Gastrocnemius medialis (tissue), 4 donors: ENCODE data around the gene DBH. TPM values are rescaled to one million over a fixed set of nuclear protein-coding genes. Genes with fewer than 3 reads are reported as not detected.

ENCODE experiments used
- ATAC-seq, 2 donors: fragments of 150-250 bp; one replicate each; pipeline ENCODE4 v1.9.1; 2016
- DNase-seq, 2 donors: peaks; one replicate each; pipeline ENCODE4 v3.0.0-alpha.2; 2019
- H3K27ac ChIP-seq, 4 donors: fragments of 200-600 bp; sonication (generic); 1 replicate in 1 of 4; 2 replicates in 3 of 4; pipeline ENCODE4 v1.5.1; 2016 to 2018; ENCODE audit warnings: mild to moderate bottlenecking in 2 of 4, moderate library complexity in 1 of 4
- H3K27me3 ChIP-seq, 3 donors: fragments of 200-600 bp; sonication (generic) in 2 of 3; 1 replicate in 1 of 3; 2 replicates in 2 of 3; pipeline versions ENCODE4 v1.5.1 to v1.6.0; 2016 to 2019; ENCODE audit warnings: mild to moderate bottlenecking in 1 of 3, moderate library complexity in 1 of 3
- H3K36me3 ChIP-seq, 2 donors: fragments of 200-600 bp; sonication (generic) in 1 of 2; one replicate each; pipeline ENCODE4 v1.5.1; 2017 to 2018
- H3K4me1 ChIP-seq, 2 donors: fragments of 200-600 bp; sonication (generic) in 1 of 2; one replicate each; pipeline ENCODE4 v1.5.1; 2016 to 2017; ENCODE audit warnings: mild to moderate bottlenecking in 2 of 2
- H3K4me3 ChIP-seq, 4 donors: fragments of 200-600 bp; sonication (generic) in 3 of 4; 1 replicate in 1 of 4; 2 replicates in 3 of 4; pipeline ENCODE4 v1.5.1; 2016 to 2019; ENCODE audit warnings: mild to moderate bottlenecking in 2 of 4
- H3K9me3 ChIP-seq, 3 donors: fragments of 200-600 bp; sonication (generic) in 2 of 3; 1 replicate in 1 of 3; 2 replicates in 2 of 3; pipeline ENCODE4 v1.5.1; 2016 to 2019
- POLR2A ChIP-seq, 2 donors: fragments of 450-650 bp; IDR thresholded peaks; one replicate each; pipeline ENCODE4 v1.6.1; 2017; ENCODE audit warnings: antibody characterized with exemption in 2 of 2, mild to moderate bottlenecking in 2 of 2, moderate library complexity in 2 of 2
- in situ Hi-C, 4 donors: fragments of 200-750 bp; cut with MboI; loops; one replicate each; pipeline versions ENCODE4 v1.15.0 to v1.8.0; 2017; ENCODE audit warnings: low sequenced_read_pairs in 4 of 4
- intact Hi-C: fragments of 100-400 bp; cut with DNase I; formaldehyde crosslinking; loops from one replicate; pipeline ENCODE4 v1.15.1; 2023; ENCODE audit warnings: low total_unique reads
- total RNA-seq, 4 donors: library from RNA; depleted of rRNA; stranded (reverse); fragments of >200 nt; gene quantifications; one replicate each; pipeline versions ENCODE4 v1.1.0 to v1.2.3, GENCODE V29; 2016
- TF ChIP-seq, protein P1 (sequence below), 5 experiments: fragments of 450-650 bp in 3 of 5; fragments of 200-600 bp in 2 of 5; sonication (generic) in 2 of 5; IDR thresholded peaks in 4 of 5; conservative IDR thresholded peaks in 1 of 5; 1 replicate in 4 of 5; 2 replicates in 1 of 5; pipeline ENCODE4 v1.5.1; 2016 to 2019; ENCODE audit warnings: antibody characterized with exemption in 5 of 5, mild to moderate bottlenecking in 3 of 5, moderate library complexity in 3 of 5

Gene DBH
- total RNA-seq, 4 donors from 2014 or later, result not detected

DNA sequence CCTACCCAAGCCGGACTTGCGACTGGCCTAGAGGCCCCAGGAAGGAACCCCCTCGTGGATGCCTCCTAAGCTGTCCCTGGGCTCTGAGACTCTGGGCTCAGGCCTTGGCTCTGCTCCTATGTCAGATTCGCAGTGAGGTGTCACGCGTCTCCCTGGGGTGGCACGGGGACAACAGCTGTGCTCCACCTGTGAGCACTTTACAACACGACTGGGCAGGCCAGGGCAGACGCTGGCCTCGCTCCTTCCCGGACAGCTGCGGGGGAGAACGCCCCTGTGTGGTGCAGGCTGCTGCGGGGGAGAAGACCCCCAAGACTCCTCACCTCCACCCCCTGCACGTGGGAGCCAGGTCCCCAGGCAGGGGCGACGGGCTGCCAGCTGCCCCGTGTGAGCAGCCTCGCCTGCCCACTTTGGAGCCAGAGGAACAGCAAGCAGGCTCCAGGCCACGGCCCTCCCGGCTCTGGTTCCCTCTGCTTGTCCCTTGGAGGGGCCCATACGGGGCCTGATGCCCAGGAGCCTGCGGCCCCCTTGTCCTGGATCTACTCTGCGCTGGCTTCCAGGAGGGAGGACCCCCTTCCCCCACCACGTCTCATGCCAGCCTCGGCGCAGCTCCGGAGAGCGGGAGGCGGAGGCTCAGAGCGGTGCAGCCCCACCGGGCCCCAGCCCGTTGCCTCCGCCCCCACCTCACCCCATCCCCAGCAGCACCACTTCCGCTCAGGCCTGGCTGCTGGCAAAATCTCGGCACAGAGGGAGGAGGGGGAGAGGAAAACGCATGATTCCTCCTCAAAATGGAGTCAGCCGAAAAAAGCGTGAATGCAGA lies 66.0 kb downstream of the DBH start:
- intact Hi-C loops (no loop called here), in situ Hi-C loops (no loop called here)
- H3K4me3 ChIP-seq, result no peak overlapping the region
- ATAC-seq (peak in 1 of 2 donors; percentile 21), DNase-seq (peak in 1 of 2 donors; percentile 12)
- no peak overlapping the region for H3K27ac ChIP-seq
- no peaks in the 10 kb centered on the region for H3K9me3 ChIP-seq
- TF ChIP-seq, protein P1, sequence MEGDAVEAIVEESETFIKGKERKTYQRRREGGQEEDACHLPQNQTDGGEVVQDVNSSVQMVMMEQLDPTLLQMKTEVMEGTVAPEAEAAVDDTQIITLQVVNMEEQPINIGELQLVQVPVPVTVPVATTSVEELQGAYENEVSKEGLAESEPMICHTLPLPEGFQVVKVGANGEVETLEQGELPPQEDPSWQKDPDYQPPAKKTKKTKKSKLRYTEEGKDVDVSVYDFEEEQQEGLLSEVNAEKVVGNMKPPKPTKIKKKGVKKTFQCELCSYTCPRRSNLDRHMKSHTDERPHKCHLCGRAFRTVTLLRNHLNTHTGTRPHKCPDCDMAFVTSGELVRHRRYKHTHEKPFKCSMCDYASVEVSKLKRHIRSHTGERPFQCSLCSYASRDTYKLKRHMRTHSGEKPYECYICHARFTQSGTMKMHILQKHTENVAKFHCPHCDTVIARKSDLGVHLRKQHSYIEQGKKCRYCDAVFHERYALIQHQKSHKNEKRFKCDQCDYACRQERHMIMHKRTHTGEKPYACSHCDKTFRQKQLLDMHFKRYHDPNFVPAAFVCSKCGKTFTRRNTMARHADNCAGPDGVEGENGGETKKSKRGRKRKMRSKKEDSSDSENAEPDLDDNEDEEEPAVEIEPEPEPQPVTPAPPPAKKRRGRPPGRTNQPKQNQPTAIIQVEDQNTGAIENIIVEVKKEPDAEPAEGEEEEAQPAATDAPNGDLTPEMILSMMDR (IDR thresholded peaks at IDR 0.05 in 4 of 5, conservative IDR thresholded peaks at IDR 0.05 in 1 of 5), result no peak
- TF ChIP-seq POLR2A (IDR thresholded peaks at IDR 0.05), result no peak
- H3K36me3 ChIP-seq, result no peaks in the 10 kb centered on the region
- peaks cover 8 to 28% (median 25%) of the 10 kb centered on the region in 3 donors for H3K27me3 ChIP-seq
- H3K4me1 ChIP-seq, result peaks cover 0 to 3% of the 10 kb centered on the region in 2 donors

DNA sequence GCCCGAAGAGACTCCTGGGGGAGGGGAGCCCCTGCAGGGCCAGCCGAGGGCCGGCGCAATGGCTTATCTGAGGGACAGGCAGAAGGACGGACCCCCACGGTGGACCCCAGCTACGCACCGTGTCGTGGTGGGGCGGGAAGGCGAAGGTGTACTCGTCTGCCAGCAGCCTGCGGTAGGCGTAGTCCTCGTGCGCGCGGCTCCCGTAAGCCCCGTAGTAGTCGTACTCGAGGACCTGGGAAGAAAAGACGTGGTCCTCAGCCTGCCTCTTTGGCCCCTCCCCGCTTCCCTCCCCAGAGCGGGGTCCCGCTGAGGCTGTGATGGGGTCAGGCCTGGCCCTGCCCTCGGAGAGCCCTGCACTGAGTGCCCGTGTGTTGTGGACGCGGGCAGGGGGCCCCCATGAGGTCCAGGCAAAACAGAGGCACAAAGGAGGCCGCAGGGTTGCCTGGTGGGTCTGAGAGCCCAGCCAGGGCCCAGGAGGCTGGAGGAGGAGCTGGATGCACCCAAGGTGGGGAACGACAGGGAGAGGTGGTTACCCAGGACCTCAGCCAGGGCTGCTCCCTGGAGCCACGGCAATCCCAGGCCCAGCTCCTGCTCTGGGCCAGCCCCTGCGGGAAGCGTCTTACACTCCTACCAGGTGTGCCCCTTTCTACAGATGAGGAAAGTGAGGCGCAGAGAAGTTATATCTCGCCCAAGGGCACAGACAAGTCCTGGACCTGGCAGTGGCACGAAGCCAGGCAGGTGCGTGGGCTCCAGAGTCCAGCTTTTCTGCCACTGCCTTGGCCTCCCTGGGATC lies 66.8 kb downstream of the DBH start:
- in situ Hi-C loops (no loop called here), intact Hi-C loops (no loop called here)
- Histone ChIP-seq H3K36me3 (no peaks in the 10 kb centered on the region), H3K27ac (no peak overlapping the region), H3K4me3 (no peak overlapping the region), H3K27me3 (peaks cover 8 to 28% (median 25%) of the 10 kb centered on the region in 3 donors), H3K9me3 (no peaks in the 10 kb centered on the region), H3K4me1 (peaks cover 0 to 3% of the 10 kb centered on the region in 2 donors)
- ATAC-seq (no peak), DNase-seq (peak in 1 of 2 donors; percentile 8)
- TF ChIP-seq POLR2A (IDR thresholded peaks at IDR 0.05), result no peak
- TF ChIP-seq, protein P1 (IDR thresholded peaks at IDR 0.05 in 4 of 5, conservative IDR thresholded peaks at IDR 0.05 in 1 of 5), result no peak

DNA sequence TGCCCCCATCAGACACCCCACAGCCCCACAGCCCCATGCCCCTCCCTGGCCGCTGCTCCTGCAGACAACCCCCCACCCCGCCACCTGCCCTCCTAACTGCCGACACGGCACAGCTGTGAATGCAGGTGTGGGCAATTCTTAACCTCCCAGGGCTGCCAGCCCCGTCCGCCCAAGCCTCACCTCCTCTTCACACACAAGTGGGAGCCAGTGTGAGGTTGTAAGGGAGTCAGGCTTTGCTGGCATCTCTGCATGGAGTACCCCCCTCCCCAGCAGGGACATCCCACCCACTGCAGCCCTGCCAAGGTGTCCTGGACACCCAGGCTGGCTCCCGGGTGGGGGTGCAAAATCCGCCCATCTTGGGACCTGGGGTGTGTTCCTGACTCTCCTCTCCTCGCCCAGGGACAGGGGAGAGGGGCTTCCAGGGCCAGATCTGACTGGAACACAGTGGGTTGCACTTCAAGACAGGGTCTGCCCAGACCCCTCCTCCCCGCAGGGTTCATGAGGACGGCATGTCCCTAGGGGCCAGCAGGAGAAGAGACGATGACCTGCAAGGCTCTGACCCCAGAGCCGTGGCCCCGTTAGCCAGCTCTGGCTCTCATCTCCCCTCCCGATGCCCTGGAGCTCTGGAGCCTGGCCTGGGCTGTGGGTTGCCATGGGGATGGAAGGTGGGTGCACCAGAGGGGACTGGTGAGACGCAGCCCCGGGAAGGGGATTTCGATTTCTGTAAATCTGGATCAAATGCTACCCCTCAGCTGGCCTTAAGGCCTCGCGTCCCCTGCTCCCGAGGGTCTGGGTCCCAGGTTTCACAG lies 67.6 kb downstream of the DBH start:
- in situ Hi-C loops, result no loop called here
- Histone ChIP-seq H3K27ac (no peak overlapping the region), H3K4me1 (peaks cover 0 to 3% of the 10 kb centered on the region in 2 donors), H3K27me3 (peaks cover 8 to 28% (median 25%) of the 10 kb centered on the region in 3 donors), H3K9me3 (no peaks in the 10 kb centered on the region), H3K4me3 (no peak overlapping the region), H3K36me3 (no peaks in the 10 kb centered on the region)
- intact Hi-C loops, result no loop called here
- peak in 1 of 2 donors; percentile 5 for DNase-seq
- ATAC-seq, result no peak
- TF ChIP-seq, protein P1 (IDR thresholded peaks at IDR 0.05 in 4 of 5, conservative IDR thresholded peaks at IDR 0.05 in 1 of 5), result no peak
- no peak for TF ChIP-seq POLR2A (IDR thresholded peaks at IDR 0.05)

DNA sequence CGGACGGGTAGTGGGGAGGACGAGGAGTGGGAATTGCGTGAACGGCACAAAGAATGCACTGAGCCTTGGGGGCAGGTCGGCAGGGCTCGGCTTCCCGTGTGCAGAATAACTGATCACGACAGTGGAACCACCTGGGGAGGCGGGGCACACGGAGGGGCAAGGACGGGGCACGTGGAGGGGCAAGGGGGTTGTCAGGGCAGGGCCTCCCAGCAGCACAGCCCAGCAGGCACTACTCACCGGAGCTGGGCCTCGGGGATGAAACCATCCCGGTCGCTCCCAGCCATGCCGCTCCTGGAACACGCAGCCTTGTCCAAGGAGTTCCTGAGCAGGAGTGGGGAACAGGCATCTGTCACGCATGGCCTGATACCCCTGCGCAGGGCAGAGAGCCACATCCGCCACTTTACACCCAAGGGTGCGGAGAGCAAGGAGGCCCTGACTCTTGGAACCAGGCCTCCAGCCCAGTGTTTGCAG lies 68.6 kb downstream of the DBH start:
- Histone ChIP-seq H3K27ac (no peak overlapping the region), H3K27me3 (peaks cover 8 to 28% (median 25%) of the 10 kb centered on the region in 3 donors), H3K36me3 (no peaks in the 10 kb centered on the region), H3K4me1 (peaks cover 0 to 3% of the 10 kb centered on the region in 2 donors), H3K4me3 (no peak overlapping the region), H3K9me3 (no peaks in the 10 kb centered on the region)
- ATAC-seq (no peak), DNase-seq (peak in 1 of 2 donors; percentile 3)
- TF ChIP-seq, protein P1 (IDR thresholded peaks at IDR 0.05 in 4 of 5, conservative IDR thresholded peaks at IDR 0.05 in 1 of 5), result no peak
- no peak for TF ChIP-seq POLR2A (IDR thresholded peaks at IDR 0.05)
- intact Hi-C loops, result no loop called here
- in situ Hi-C loops, result no loop called here
